Thymus (tissue), 11 donors: ENCODE data around the gene RBBP6. TPM values are rescaled to one million over a fixed set of nuclear protein-coding genes. Genes with fewer than 3 reads are reported as not detected.

ENCODE experiments used
- DNase-seq, 9 donors: peaks; one replicate each; pipeline ENCODE4 v3.0.0-alpha.2; 2013; ENCODE audit warnings: low spot score in 9 of 9, low read depth in 6 of 9, missing footprints in 1 of 9
- H3K27ac ChIP-seq, 2 donors: one replicate each; pipeline ENCODE4 v1.5.1; 2013; ENCODE audit warnings: control low read depth in 1 of 2, low read depth in 1 of 2, low read length in 1 of 2, mild to moderate bottlenecking in 1 of 2, moderate library complexity in 1 of 2
- H3K27me3 ChIP-seq, 2 donors: one replicate each; pipeline ENCODE4 v1.5.1; 2013; ENCODE audit warnings: low read length in 1 of 2; ENCODE audit not compliant: control insufficient read depth in 2 of 2, insufficient read depth in 1 of 2
- H3K36me3 ChIP-seq, 2 donors: one replicate each; pipeline ENCODE4 v1.5.1; 2013; ENCODE audit warnings: low read length in 1 of 2, mild to moderate bottlenecking in 1 of 2, moderate library complexity in 1 of 2; ENCODE audit not compliant: control insufficient read depth in 2 of 2, insufficient read depth in 2 of 2
- H3K4me1 ChIP-seq, 2 donors: one replicate each; pipeline ENCODE4 v1.5.1; 2013; ENCODE audit warnings: low read length in 2 of 2; ENCODE audit not compliant: control insufficient read depth in 2 of 2, insufficient read depth in 2 of 2
- H3K4me3 ChIP-seq, 2 donors: one replicate each; pipeline ENCODE4 v1.5.1; 2013; ENCODE audit warnings: low read length in 2 of 2, control low read depth in 1 of 2, mild to moderate bottlenecking in 1 of 2
- H3K9me3 ChIP-seq, 2 donors: one replicate each; pipeline ENCODE4 v1.5.1; 2013; ENCODE audit warnings: low read length in 1 of 2, mild to moderate bottlenecking in 1 of 2; ENCODE audit not compliant: control insufficient read depth in 2 of 2, insufficient read depth in 1 of 2
- WGBS: extraction: QIAGEN DNeasy Blood & Tissue Kit; methylation state at CpG from one replicate; pipeline ENCODE4 v1.1.7; 2013; 5-methylcytosine and 5-hydroxymethylcytosine counted together
- polyA plus RNA-seq: library from polyadenylated mRNA; stranded (reverse); fragments of 200-250 nt; gene quantifications from one replicate; pipeline ENCODE4 v1.2.3, GENCODE V29; 2013
- total RNA-seq: library from RNA; stranded (reverse); fragments of 120-200 nt; gene quantifications from one replicate; pipeline ENCODE4 v1.2.4, GENCODE V29; 2013
- donor health status: healthy.

Gene RBBP6
- total and polyA plus RNA-seq, 2 donors = 20.8 to 72.8 TPM

- Histone ChIP-seq H3K4me3 (no peak overlapping the region), H3K4me1 (no peaks in the 10 kb centered on the region), H3K27ac (no peak overlapping the region), H3K27me3 (no peaks in the 10 kb centered on the region), H3K9me3 (no peaks in the 10 kb centered on the region), H3K36me3 (no peaks in the 10 kb centered on the region)
- 49% methylated on average over 18 of the region's 18 CpGs for WGBS
- peak; percentile 13 to 73 (median 51) for DNase-seq
These were observed 34.7 kb upstream of the RBBP6 start for GRCh38 chr16:24504472-24505345.

GRCh38 chr16:24505959-24506358, 33.4 kb upstream of the RBBP6 start:
- H3K27me3 ChIP-seq = no peaks in the 10 kb centered on the region
- no peaks in the 10 kb centered on the region for H3K9me3 ChIP-seq
- WGBS = 94% methylated on average over 4 of the region's 4 CpGs
- DNase-seq = no peak
- H3K36me3 ChIP-seq = no peaks in the 10 kb centered on the region
- H3K4me1 ChIP-seq = no peaks in the 10 kb centered on the region
- no peak overlapping the region for H3K4me3 ChIP-seq
- H3K27ac ChIP-seq = no peak overlapping the region

DNA sequence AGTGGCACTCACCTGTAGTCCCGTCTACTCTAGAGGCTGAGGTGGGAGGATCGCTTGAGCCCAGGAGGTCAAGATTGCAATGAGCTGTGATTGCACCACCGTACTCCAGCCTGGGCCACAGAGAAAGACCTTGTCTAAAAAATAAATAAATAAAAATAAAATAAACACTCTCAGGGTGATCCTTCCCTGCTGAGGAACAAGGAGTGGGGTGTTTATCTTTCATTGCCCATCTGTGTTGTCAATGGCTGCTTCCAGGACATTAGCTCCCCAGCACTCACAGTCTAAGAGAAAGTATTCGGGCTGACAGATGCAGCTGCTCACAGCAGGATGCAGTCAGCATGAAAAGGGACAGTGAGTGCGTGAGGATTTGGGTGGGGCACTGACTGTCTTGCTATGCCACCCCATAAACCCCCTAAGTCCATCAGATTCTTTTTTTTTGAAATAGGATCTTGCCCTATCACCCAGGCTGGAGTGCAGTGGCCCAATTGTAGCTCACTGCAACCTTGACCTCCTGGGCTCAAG, 31.3 kb upstream of the RBBP6 start:
- Histone ChIP-seq H3K27ac (no peak overlapping the region), H3K4me3 (no peak overlapping the region), H3K36me3 (no peaks in the 10 kb centered on the region), H3K27me3 (no peaks in the 10 kb centered on the region), H3K4me1 (no peaks in the 10 kb centered on the region), H3K9me3 (no peaks in the 10 kb centered on the region)
- 95% methylated on average over 5 of the region's 5 CpGs for WGBS
- DNase-seq = no peak

GRCh38 chr16:24508614-24509013, 30.8 kb upstream of the RBBP6 start:
- Histone ChIP-seq H3K27ac (no peak overlapping the region), H3K27me3 (no peaks in the 10 kb centered on the region), H3K9me3 (no peaks in the 10 kb centered on the region), H3K36me3 (no peaks in the 10 kb centered on the region), H3K4me1 (no peaks in the 10 kb centered on the region), H3K4me3 (no peak overlapping the region)
- WGBS = 91% methylated on average over 3 of the region's 3 CpGs
- DNase-seq = no peak

GRCh38 chr16:24509536-24509935, 29.8 kb upstream of the RBBP6 start:
- H3K36me3 ChIP-seq = no peaks in the 10 kb centered on the region
- H3K4me1 ChIP-seq = no peaks in the 10 kb centered on the region
- no peak overlapping the region for H3K27ac ChIP-seq
- WGBS = 94% methylated on average over 2 of the region's 2 CpGs
- DNase-seq = no peak
- H3K9me3 ChIP-seq = no peaks in the 10 kb centered on the region
- no peak overlapping the region for H3K4me3 ChIP-seq
- no peaks in the 10 kb centered on the region for H3K27me3 ChIP-seq

- Histone ChIP-seq H3K4me1 (no peaks in the 10 kb centered on the region), H3K36me3 (no peaks in the 10 kb centered on the region), H3K27ac (no peak overlapping the region), H3K9me3 (no peaks in the 10 kb centered on the region), H3K27me3 (no peaks in the 10 kb centered on the region), H3K4me3 (no peak overlapping the region)
- 98% methylated on average over 1 of the region's 1 CpG for WGBS
- no peak for DNase-seq
These were observed 28.2 kb upstream of the RBBP6 start for GRCh38 chr16:24511174-24511573.

- Histone ChIP-seq H3K27ac (no peak overlapping the region), H3K9me3 (no peaks in the 10 kb centered on the region), H3K27me3 (no peaks in the 10 kb centered on the region), H3K4me3 (no peak overlapping the region), H3K36me3 (no peaks in the 10 kb centered on the region), H3K4me1 (no peaks in the 10 kb centered on the region)
- WGBS = 95% methylated on average over 5 of the region's 5 CpGs
- no peak for DNase-seq
These were observed 27.6 kb upstream of the RBBP6 start for GRCh38 chr16:24511792-24512191.

DNA sequence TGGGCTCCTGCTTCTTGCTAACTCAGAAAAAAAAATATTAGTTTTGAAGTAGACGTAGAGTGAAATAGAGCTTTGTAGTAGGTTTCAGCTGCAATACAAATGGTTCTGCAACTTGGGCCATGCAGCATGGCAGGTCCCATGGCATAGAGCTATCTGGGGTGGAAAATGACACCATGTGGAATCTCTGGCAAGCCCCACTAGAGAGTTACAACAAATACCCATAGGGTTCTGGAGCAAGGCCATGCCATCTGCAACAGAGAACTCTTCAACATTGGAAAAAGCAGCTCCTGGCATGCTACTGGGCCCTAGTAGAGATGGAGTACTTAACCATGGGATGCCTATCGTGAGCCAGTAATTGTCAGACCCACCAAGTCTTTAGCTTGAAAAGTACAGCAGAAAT, 25.3 kb upstream of the RBBP6 start:
- WGBS = 95% methylated on average over 2 of the region's 2 CpGs
- H3K9me3 ChIP-seq = no peaks in the 10 kb centered on the region
- no peak overlapping the region for H3K27ac ChIP-seq

GRCh38 chr16:24515186-24515585, 24.2 kb upstream of the RBBP6 start:
- no peak overlapping the region for H3K27ac ChIP-seq
- no peaks in the 10 kb centered on the region for H3K9me3 ChIP-seq
- H3K4me1 ChIP-seq = no peaks in the 10 kb centered on the region
- no peaks in the 10 kb centered on the region for H3K27me3 ChIP-seq
- WGBS = 97% methylated on average over 5 of the region's 5 CpGs
- no peak overlapping the region for H3K4me3 ChIP-seq
- DNase-seq = no peak
- H3K36me3 ChIP-seq = no peaks in the 10 kb centered on the region

More for the DNA sequence above, 25.3 kb upstream of the RBBP6 start:
- no peaks in the 10 kb centered on the region for H3K27me3 ChIP-seq
- no peak for DNase-seq
- H3K4me3 ChIP-seq = no peak overlapping the region
- H3K4me1 ChIP-seq = no peaks in the 10 kb centered on the region
- no peaks in the 10 kb centered on the region for H3K36me3 ChIP-seq
